Measurements from ENCODE around the gene MINDY4. TPM values are rescaled to one million over a fixed set of nuclear protein-coding genes. Genes with fewer than 3 reads are reported as not detected.

MINDY4 gene
- total RNA-seq = 1 to 10 TPM; 1.2 to 3.2 (median 2.3) TPM
- long read RNA-seq = 0 reads

- H3K27me3 ChIP-seq = no peaks in the 10 kb centered on the region
- WGBS (ENCODE audit: insufficient coverage, low coverage, low lambda C conversion rate, missing lambda C conversion rate) = 0% methylated on average over 4 of the region's 62 CpGs
Measured at GRCh38 chr7:30771174-30771879, at the start of gene MINDY4. Gene MINDY4, plus strand, starts transcription at chr7:30771417. Its CDS starts 77 bp downstream, at chr7:30771494.

GRCh38 chr7:30722187-30722586 is 49.0 kb upstream of the MINDY4 start:
- H3K36me3 ChIP-seq = no peaks in the 10 kb centered on the region
- H3K4me3 ChIP-seq = no peak overlapping the region
- no peaks in the 10 kb centered on the region for H3K9me3 ChIP-seq
- H3K4me1 ChIP-seq = no peaks in the 10 kb centered on the region
- no peaks in the 10 kb centered on the region for H3K27me3 ChIP-seq
- intact Hi-C loops (cut with DNase I) = no loop called here
- 83% methylated on average over 1 of the region's 2 CpGs for WGBS (ENCODE audit: insufficient coverage, low coverage, low lambda C conversion rate, missing lambda C conversion rate)
- DNase-seq (no peak), ATAC-seq (no peak)
- no peak overlapping the region for H3K27ac ChIP-seq
- TF ChIP-seq CTCF (IDR thresholded peaks at IDR 0.05) = no peak
- TF ChIP-seq POLR2A (IDR thresholded peaks at IDR 0.05) = no peak

More at GRCh38 chr7:30771174-30771879, at the start of gene MINDY4:
- Histone ChIP-seq H3K4me1 (peaks cover 0 to 6% (median 0%) of the 10 kb centered on the region in 4 donors), H3K27ac (peak within 1 kb of the TSS; percentile 54 to 80 (median 74)), H3K9me3 (no peaks in the 10 kb centered on the region), H3K36me3 (no peaks in the 10 kb centered on the region), H3K4me3 (peak within 1 kb of the TSS; percentile 82 to 89 (median 86))
- intact Hi-C loops (cut with DNase I) = no loop called here
- peak; percentile 42 for TF ChIP-seq POLR2A (IDR thresholded peaks at IDR 0.05)
- TF ChIP-seq CTCF (IDR thresholded peaks at IDR 0.05) = peak in 2 of 4 donors; percentile 7 to 11
- ATAC-seq (peak; percentile 91 to 94 (median 92)), DNase-seq (peak; percentile 85 to 89 (median 89))

- Histone ChIP-seq H3K4me1 (no peaks in the 10 kb centered on the region), H3K27me3 (no peaks in the 10 kb centered on the region), H3K36me3 (no peaks in the 10 kb centered on the region), H3K27ac (no peak overlapping the region), H3K4me3 (no peak overlapping the region), H3K9me3 (no peaks in the 10 kb centered on the region)
- intact Hi-C loops (cut with DNase I) = no loop called here
- DNase-seq (no peak), ATAC-seq (no peak)
- TF ChIP-seq CTCF (IDR thresholded peaks at IDR 0.05) (no peak), POLR2A (IDR thresholded peaks at IDR 0.05) (no peak)
Measured at GRCh38 chr7:30722671-30723070, 48.5 kb upstream of the MINDY4 start.

- no peak for ATAC-seq
- 43% methylated on average over 1 of the region's 4 CpGs for WGBS (ENCODE audit: insufficient coverage, low coverage, low lambda C conversion rate, missing lambda C conversion rate)
- DNase-seq = no peak
- Histone ChIP-seq H3K27me3 (no peaks in the 10 kb centered on the region), H3K4me1 (no peaks in the 10 kb centered on the region), H3K36me3 (no peaks in the 10 kb centered on the region), H3K4me3 (no peak overlapping the region), H3K9me3 (no peaks in the 10 kb centered on the region), H3K27ac (no peak overlapping the region)
- no peak for TF ChIP-seq POLR2A (IDR thresholded peaks at IDR 0.05)
- TF ChIP-seq CTCF (IDR thresholded peaks at IDR 0.05) = no peak
- intact Hi-C loops (cut with DNase I) = no loop called here
Measured at GRCh38 chr7:30723776-30724175, 47.4 kb upstream of the MINDY4 start.

All from right lobe of liver (tissue), 6 donors.